HG03175 (cell line): ENCODE results near the gene GNRHR.

ENCODE experiments used
- ATAC-seq: cut with Tn5 transposase; IDR thresholded peaks from one replicate; pipeline ENCODE4 v1.9.1; 2021; ENCODE audit warnings: mild to moderate bottlenecking, moderate library complexity; ENCODE audit not compliant: unreplicated experiment

Gene GNRHR

GRCh38 chr4:67700738-67701516 lies 53.3 kb downstream of the GNRHR start, which contains the start of gene UBA6:
TSS of gene UBA6 (minus strand) at chr4:67701155. CDS start at chr4:67701119, 36 bp downstream.
- peak; percentile 98 for ATAC-seq

- ATAC-seq: peak; percentile 24
These were observed 54.0 kb downstream of the GNRHR start for GRCh38 chr4:67700116-67700737.

DNA sequence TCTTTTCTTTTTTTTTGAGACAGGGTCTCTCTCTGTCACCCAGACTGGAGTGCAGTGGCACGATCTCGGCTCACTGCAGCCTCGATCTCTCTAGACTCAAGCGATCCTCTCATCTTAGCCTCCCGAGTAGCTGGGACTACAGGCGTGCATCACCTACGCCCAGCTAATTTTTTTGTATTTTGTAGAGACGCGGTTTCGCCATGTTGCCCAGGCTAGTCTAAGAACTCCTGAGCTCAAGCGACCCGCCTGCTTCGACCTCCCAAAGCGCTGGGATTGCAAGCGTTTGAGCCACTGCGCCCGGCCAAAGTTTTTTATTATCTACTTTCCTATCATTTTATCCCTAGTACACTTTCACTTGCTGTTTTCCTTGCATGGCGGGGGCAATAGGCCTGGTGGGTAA lies 54.6 kb downstream of the GNRHR start:
- no peak for ATAC-seq

- ATAC-seq: no peak
These were observed 56.1 kb downstream of the GNRHR start for GRCh38 chr4:67697860-67698687.

- no peak for ATAC-seq
These were observed 58.1 kb downstream of the GNRHR start for GRCh38 chr4:67696061-67696460.

DNA sequence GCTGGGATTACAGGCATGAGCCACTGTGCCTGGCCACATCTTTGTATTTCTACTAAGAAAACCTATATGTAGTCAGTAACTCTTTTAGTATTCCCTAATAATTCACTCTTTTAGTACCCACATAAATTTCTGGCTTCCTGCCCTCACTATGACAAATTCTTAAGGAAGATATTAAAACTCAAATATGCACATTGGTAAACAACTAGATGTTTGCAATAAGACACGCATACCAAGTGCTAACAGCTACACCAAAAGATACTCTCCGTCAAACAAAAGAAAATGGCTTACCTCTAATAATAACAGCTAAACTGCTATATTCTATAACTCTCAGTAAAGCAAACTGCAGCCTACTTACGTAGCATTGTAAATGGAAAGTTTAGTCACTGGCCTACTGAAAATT lies 59.5 kb downstream of the GNRHR start:
- no peak for ATAC-seq

DNA sequence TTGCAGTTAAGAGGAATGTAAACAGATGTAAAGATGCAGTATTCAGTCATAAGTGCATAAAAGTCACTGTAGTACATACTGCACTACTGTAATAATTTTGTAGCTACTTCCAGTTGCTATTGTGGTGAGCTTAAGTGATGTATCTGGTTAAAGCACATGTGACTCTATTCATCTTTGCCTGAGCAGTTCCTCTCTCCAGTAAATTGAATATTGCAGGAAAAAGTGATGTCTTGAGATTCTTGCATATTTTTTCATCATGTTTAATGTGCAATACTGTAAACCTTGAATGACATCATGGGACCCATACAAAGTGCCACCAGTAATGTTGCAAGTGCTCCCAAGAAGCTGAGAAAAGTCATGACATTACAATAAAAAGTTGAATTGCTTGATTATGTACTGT lies 62.9 kb downstream of the GNRHR start:
- ATAC-seq: no peak
